H7 (cell line): ENCODE measurements around the gene HUNK. TPM values are rescaled to one million over a fixed set of nuclear protein-coding genes. Genes with fewer than 3 reads are reported as not detected.

Source experiments
- DNase-seq: peaks from one replicate; pipeline ENCODE4 v3.0.0; 2012
- H3K27me3 ChIP-seq: 2 replicates; pipeline ENCODE4 v1.6.0; 2011; ENCODE audit warnings: mild to moderate bottlenecking, low read length; ENCODE audit not compliant: control insufficient read depth, insufficient read depth
- H3K36me3 ChIP-seq: replicated peaks from 2 replicates; pipeline ENCODE4 v1.5.1; 2011; ENCODE audit warnings: low read length; ENCODE audit not compliant: control insufficient read depth, insufficient read depth
- H3K4me3 ChIP-seq: 2 replicates; pipeline ENCODE4 v1.5.1; 2011; ENCODE audit warnings: low read depth, mild to moderate bottlenecking, control low read depth, low read length, moderate library complexity; ENCODE audit not compliant: insufficient read depth
- total RNA-seq: library from RNA; depleted of rRNA; stranded (reverse); fragments of >200 nt; shearing (Covaris generic); gene quantifications from 2 replicates; pipeline ENCODE4 v1.2.3, GENCODE V29; 2014

Gene HUNK
- total RNA-seq, 1 experiment from 2014 or later: 3.2 TPM

DNA sequence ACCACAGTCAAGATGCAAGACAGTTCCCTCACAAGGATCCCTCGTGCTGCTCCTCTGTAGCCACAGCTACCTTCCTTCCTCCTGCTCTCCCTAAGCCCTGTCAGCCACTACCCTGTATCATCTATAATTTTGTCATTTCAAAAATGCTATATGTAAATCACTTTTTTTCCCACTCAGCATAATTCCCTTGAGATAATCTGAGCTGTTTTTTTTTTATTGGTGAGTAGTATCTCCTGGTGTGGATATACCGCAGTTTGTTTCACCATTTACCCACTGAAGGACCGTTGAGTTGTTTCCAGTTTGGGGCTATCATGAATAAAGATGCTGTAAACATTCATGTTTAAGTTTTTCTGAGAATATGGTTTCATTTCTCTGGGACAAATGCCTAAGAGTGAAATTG lies 88.2 kb downstream of the HUNK start:
- Histone ChIP-seq H3K27me3 (no peaks in the 10 kb centered on the region), H3K36me3 (no peaks in the 10 kb centered on the region), H3K4me3 (no peak overlapping the region)
- DNase-seq: no peak

DNA sequence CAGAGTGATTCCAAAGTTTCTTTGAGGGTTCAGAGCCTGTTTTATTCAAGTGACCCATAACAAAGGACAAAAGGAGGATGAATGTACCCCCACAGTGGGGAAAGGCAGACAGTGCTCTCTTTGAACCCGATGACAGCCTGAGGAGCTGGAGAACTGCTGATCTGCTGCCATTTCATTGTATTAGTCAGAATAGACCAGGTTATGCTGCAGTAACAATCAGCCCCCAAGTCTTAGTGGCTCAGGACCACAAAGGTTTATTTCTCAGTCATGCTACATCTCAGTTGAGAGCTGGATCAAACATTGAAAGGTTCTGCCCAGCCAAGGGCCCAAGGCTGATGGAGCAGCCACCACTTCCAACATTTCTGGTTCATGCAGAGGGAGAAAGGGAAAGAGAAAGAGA lies 88.9 kb downstream of the HUNK start:
- no peaks in the 10 kb centered on the region for H3K36me3 ChIP-seq
- no peak for DNase-seq
- no peak overlapping the region for H3K4me3 ChIP-seq
- H3K27me3 ChIP-seq: no peaks in the 10 kb centered on the region

DNA sequence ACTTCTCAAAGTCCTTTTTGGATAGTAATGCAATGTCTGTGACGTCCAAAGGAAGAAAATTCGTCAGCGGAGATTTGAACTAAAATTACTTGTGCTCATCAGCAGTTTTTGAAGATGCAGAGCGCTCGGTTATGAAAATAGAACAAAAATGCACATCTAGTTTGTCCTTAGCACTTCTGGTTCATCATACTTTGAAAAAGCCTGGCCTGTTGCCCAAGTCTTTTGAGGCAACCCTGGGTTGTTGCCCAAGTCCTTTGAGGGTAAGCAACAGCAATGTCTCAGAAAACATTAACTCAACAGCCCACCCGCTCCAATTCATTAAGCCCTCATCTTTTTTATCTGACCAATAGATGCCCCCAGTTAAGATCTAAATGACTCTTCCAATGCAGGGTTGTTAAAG lies 91.9 kb downstream of the HUNK start:
- no peaks in the 10 kb centered on the region for H3K27me3 ChIP-seq
- no peak overlapping the region for H3K4me3 ChIP-seq
- no peak for DNase-seq
- no peaks in the 10 kb centered on the region for H3K36me3 ChIP-seq

DNA sequence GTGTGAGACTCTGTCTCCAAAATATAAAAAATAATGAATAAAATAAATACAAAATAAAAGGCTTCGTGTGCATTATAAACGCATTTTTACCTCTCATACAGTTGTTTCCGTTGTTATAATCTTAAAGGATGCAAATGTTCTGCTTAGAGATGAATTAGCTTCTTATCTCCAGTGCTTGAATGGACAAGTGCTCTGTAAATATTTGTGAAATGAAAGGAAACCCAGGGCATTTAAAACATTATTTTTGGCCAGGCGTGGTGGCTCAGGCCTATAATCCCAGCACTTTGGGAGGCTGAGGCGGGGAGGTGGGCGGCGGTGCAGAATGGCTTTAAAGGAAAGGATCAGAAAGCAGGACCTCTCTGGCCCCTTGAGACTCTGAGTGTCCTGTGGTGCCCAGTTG lies 94.5 kb downstream of the HUNK start:
- Histone ChIP-seq H3K36me3 (no peaks in the 10 kb centered on the region), H3K4me3 (no peak overlapping the region), H3K27me3 (no peaks in the 10 kb centered on the region)
- DNase-seq: no peak

DNA sequence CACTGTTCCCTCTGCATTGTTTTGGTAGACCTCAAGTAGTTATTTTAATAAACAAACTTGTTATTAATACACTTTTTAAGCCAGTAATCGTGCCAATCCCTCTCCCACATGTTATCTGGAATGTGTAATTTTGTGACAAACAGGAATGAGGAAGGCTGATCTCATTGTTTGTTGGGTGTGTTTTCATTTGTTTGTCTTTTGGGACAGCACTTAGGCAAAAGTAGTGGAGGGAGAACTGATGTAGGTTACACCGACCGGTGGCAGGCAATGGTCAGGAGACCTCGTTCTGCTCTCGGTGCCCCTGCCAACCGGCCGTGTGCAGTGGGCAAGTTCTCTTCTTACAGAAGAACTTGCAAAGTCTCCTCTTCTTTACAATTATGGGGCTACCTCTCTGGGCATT lies 99.8 kb downstream of the HUNK start:
- Histone ChIP-seq H3K4me3 (no peak overlapping the region), H3K36me3 (no peaks in the 10 kb centered on the region; the same call in 1 of the 2 replicates), H3K27me3 (no peaks in the 10 kb centered on the region)
- no peak for DNase-seq

DNA sequence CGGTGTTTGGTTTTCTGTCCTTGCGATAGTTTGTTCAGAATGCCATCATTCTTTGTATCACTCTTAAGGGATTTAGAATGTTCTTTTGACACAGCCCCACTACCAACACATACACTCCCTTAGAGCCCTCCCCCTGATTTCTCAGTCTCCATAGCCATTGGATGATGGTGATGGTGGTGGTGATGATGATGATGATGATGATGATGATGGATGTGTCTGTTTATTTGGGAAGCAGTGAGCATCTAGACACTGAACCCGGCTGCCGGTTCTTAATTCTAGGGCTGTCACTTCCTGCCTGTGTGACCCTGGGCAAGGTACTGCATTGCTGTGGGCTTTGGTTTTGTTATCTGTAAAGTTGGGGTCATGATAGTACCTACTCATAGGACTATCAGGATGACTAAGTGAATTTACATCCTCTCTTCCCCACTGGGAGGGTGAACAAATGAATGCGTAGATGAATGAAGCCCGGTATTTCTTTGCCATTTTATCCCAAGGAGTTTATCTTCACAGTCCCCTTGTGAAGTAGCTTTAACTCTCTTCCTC lies 100.7 kb downstream of the HUNK start:
- no peaks in the 10 kb centered on the region; the same call in 1 of the 2 replicates for H3K36me3 ChIP-seq
- H3K4me3 ChIP-seq: no peak overlapping the region
- no peak for DNase-seq

DNA sequence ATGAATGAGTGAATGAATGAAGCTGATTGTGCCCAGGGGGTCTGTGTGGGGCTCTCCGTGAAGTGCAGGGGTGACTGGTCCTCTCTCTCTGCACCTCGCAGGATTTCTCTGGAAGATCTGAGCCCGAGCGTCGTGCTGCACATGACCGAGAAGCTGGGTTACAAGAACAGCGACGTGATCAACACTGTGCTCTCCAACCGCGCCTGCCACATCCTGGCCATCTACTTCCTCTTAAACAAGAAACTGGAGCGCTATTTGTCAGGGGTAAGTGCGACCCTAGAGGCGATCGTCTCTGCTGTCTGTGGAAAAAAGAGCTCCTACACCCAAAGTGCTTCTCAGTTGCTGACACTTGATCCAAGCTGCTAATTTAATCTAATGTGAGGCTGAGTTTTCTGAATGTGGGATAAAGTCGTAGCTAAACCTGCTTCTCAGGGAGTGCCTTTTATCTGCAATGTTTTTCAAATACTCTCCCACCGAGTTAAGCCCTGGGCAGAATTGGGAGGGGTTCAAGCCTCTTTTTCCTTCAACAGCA lies 101.7 kb downstream of the HUNK start:
- no peaks in the 10 kb centered on the region; the same call in 1 of the 2 replicates for H3K36me3 ChIP-seq
- no peaks in the 10 kb centered on the region for H3K27me3 ChIP-seq
- no peak overlapping the region for H3K4me3 ChIP-seq
- DNase-seq: peak; percentile 43

More for the DNA sequence above, 100.7 kb downstream of the HUNK start:
- no peaks in the 10 kb centered on the region for H3K27me3 ChIP-seq

DNA sequence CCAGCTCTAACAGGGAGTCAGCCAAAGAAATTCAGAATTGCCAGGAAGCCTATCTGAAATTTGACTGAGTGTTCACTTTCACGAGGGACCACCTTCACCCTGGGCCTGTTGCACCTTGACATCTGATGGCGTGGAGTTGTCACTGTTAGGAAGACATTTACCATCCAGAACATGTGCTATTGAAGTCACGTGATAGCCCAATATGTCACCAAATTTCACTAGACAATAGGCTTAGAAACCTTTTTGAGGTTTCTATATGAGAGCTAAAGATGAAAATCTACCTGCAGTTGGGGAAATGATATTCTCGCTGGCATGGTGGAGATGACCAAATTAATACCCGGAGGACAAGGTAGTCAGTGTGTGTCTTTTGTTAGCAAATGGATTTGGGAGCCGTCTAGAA lies 102.7 kb downstream of the HUNK start:
- Histone ChIP-seq H3K4me3 (no peak overlapping the region), H3K36me3 (no peaks in the 10 kb centered on the region; the same call in 1 of the 2 replicates), H3K27me3 (no peaks in the 10 kb centered on the region)
- DNase-seq: no peak

DNA sequence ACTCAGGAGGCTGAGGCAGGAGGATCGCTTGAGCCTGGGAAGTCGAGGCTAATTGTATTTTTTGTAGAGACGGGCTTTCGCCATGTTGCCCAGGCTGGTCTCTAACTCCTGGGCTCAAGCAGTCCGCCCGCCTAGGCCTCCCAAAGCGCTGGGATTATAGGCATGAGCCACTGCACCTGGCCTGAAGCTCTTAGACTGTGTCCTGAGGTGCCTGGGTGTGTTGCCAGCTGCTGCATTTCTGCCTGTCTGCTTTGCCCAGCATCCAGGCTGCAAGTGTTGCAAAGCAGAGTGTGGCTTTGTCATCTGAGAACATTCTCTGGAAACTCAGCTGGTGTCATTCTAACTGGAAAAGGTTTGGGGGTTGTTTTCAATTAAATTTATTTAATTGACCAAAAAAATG lies 105.0 kb downstream of the HUNK start:
- no peak overlapping the region for H3K4me3 ChIP-seq
- no peak for DNase-seq
- no peaks in the 10 kb centered on the region for H3K27me3 ChIP-seq
- H3K36me3 ChIP-seq: no peaks in the 10 kb centered on the region; the same call in 1 of the 2 replicates

DNA sequence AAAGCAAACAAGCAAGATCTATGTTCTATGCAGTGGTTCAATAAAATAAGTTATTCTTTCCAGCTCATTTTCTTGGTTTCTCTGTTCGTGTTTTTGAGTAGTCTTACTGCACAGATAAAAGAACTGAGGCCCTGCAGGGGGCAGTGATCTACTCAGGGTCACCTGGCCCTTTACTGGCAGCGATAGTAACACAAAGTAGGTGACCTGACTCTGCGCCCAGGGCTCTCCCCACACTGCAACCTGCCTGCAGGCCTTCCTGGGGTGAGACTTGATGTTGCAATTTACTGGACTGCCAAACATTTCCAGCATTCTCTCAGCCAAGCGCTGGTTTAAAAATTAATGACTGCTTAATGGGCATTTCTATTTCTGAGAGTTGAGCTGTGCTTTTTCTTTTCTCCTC lies 110.3 kb downstream of the HUNK start:
- Histone ChIP-seq H3K36me3 (no peaks in the 10 kb centered on the region), H3K4me3 (no peak overlapping the region), H3K27me3 (no peaks in the 10 kb centered on the region)
- no peak for DNase-seq

DNA sequence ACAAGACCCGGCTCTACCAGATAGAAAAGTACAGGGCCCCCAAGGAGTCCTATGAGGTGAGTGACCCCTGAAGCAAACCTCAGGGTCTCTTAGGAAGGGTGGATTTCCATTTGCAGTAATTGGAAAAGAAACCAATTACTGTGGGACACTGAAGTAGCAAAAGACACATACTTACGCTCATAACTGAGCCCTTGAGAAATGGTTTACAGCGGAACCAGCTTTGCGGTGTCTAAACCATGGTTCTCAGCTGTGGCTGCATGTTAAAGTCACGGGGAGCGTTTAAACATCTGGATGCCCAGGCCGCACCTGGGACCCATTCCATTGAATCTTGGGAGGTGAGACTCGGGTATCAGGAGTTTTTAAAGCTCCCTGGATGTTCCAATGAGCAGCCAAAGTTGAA lies 110.7 kb downstream of the HUNK start:
- Histone ChIP-seq H3K36me3 (no peaks in the 10 kb centered on the region), H3K4me3 (no peak overlapping the region), H3K27me3 (no peaks in the 10 kb centered on the region)
- DNase-seq: no peak

DNA sequence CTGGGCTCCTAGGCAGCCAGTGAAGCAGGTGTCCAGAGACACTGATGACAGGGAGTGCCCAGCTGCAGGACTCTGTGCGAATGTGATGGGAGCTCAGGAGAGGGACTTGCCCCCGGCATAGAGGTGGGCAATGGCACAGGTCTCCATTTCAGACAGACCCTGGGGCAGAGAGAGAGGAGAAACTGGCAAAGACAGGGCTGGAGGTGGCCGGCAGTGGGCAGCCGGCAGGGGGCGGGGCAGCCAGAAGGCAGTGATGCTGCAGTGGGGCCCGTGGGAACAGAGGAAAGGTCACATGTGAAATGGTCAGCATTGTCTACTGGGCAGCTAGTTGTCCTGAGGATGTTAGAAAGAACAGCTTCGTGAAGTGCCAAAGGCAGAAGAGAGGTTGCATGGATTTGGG lies 112.6 kb downstream of the HUNK start:
- H3K36me3 ChIP-seq: no peaks in the 10 kb centered on the region
- no peak overlapping the region for H3K4me3 ChIP-seq
- no peaks in the 10 kb centered on the region for H3K27me3 ChIP-seq
- peak; percentile 39 for DNase-seq

DNA sequence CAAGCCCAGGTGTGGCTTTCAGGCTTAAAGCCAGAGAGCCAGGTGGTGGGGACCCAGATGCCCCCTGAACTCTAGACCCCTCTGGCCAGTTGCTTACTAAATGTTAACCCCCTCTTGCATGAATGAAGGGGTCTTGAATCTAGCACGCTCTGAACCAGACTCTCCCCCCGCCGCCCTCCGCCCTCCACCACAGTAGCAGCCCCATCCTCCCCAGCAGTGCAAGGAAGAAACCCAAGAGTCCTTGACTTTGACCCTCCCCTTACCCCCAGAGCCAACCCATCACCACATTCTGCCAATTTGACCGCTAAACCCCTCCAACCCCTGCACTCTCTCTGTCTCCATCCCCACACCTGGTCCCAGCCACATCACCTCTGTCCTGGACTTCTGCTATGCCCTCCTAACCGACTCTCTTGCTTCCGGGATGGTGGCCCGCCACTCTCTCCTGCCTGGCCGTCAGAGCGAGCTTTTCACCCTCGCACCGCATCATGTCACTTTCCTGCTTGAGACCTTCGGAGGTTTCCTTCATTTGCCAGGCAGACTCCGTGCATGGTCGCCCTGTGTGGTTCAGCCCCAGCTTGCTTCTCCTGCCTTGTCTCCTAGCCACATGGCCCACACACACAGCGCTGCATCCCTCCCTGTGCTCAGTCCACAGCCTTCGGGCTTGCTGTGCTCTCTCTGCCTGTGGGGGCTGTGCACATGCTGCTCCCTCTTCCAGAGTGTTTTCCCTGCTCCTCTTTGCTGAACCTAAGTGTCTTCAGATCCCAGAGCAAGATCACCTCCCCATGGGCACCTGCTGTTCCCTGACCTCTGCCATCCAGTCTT lies 113.4 kb downstream of the HUNK start:
- H3K36me3 ChIP-seq: no peaks in the 10 kb centered on the region
- DNase-seq: no peak
- H3K27me3 ChIP-seq: no peaks in the 10 kb centered on the region
- no peak overlapping the region for H3K4me3 ChIP-seq

DNA sequence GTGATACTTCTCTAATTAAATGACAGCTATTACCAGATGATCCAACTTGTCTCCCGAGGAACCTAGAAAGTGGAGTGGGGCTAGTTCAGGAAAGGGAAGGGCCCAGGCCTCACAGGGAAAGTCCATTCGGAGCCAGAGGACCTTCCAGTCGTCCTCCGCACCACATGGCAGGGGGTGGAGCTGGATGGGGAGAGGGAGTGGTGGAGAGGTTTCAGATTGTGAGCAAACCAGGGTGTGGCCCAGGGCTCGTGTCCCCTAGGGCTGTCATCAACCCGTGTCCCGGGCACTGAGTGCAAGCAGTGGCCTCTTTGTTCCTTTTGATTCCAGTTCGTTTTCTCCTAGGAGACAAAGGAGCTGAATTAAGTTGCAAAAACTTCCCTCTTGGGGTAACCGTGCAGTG lies 114.9 kb downstream of the HUNK start:
- Histone ChIP-seq H3K27me3 (no peaks in the 10 kb centered on the region), H3K36me3 (no peaks in the 10 kb centered on the region), H3K4me3 (no peak overlapping the region)
- no peak for DNase-seq

DNA sequence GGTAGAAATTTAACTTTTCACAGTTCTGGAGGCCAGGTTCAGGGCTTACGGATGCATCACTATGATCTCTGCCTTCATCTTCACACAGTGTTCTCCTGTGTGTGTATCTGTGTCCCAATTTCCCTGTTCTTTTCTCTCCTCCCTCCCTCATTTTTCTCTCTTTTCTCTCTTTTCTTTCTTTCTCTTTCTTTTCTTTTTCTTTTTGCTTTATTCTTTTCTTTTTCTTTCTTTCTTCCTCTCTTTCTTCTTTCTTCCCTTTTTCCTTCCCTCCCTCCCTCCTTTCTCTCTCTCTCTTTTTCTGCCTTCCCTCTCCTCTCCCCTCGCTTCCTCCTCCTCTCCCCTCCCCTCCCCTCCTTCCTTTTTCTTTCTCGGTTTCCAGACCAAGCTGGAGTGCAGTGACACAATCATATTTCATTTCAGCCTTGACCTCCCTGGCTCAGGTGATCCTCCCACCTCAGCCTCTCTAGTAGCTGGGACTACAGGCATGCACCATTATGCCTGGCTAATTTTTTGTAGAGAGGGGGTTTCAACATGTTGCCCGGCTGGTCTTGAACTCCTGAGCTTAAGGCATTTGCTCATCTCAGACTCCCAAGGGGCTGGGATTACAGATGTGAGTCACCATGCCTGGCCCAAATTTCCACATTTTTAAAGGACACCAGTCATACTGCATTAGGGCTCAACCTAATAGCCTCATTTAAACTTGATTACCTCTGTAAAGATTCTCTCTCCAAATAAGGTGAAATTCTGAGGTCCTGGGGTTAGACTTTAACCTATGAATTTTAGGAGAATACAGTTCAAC lies 115.9 kb downstream of the HUNK start:
- Histone ChIP-seq H3K36me3 (no peaks in the 10 kb centered on the region), H3K27me3 (no peaks in the 10 kb centered on the region), H3K4me3 (no peak overlapping the region)
- DNase-seq: no peak
